HEK293 (cell line): Measurements from ENCODE around the gene NT5M.

Experiments
- CTCF ChIA-PET: fragments of 350-600 bp; formaldehyde crosslinking; extraction: SDS; loops from one replicate; lab custom pipeline; 2021; ENCODE audit warnings: antibody characterized with exemption; lab: Yijun Ruan, JAX
- POLR2A ChIA-PET: fragments of 300-600 bp; formaldehyde crosslinking; extraction: SDS; loops from one replicate; lab custom pipeline; 2020; ENCODE audit warnings: antibody characterized with exemption, inconsistent platforms; lab: Yijun Ruan, JAX
- H3K27ac ChIP-seq: fragments of 200-500 bp; sonication (Bioruptor generic); 2 replicates; pipeline ENCODE4 v1.5.1; 2014; ENCODE audit warnings: low read depth, low read length, control low read depth, inconsistent platforms; ENCODE audit errors: extremely low read depth
- H3K36me3 ChIP-seq, 2 experiments: fragments of 200-500 bp in 1 of 2; sonication (Bioruptor generic) in 1 of 2; 1 replicate in 1 of 2; 2 replicates in 1 of 2; pipeline ENCODE4 v1.5.1; 2014 to 2017; ENCODE audit warnings: inconsistent platforms in 2 of 2, low read length in 2 of 2; ENCODE audit not compliant: control insufficient read depth in 2 of 2, insufficient read depth in 1 of 2
- H3K4me1 ChIP-seq: fragments of 200-500 bp; sonication (Bioruptor generic); 2 replicates; pipeline ENCODE4 v1.5.1; 2014; ENCODE audit warnings: mild to moderate bottlenecking, low read length, inconsistent platforms; ENCODE audit not compliant: control insufficient read depth, insufficient read depth
- H3K4me3 ChIP-seq: 2 replicates; pipeline ENCODE4 v1.5.1; 2011; ENCODE audit warnings: low read depth, mild to moderate bottlenecking, control low read depth, low read length, moderate library complexity
- H3K9me3 ChIP-seq: fragments of 200-500 bp; sonication (Bioruptor generic); 2 replicates; pipeline ENCODE4 v1.5.1; 2014; ENCODE audit warnings: low read depth, low read length, inconsistent platforms; ENCODE audit not compliant: control insufficient read depth, insufficient read depth
- ATF2 ChIP-seq: fragments of 450-650 bp; formaldehyde crosslinking; IDR thresholded peaks from 2 replicates; pipeline ENCODE4 v1.5.1; 2016; ENCODE audit warnings: missing biosample characterization, missing genetic modification characterization, low read depth
- BCL11B ChIP-seq: fragments of 450-650 bp; formaldehyde crosslinking; IDR thresholded peaks from 2 replicates; pipeline ENCODE4 v1.5.1; 2016; ENCODE audit warnings: low read depth, missing biosample characterization, missing genetic modification characterization
- EGR2 ChIP-seq: fragments of 450-650 bp; formaldehyde crosslinking; IDR thresholded peaks from 2 replicates; pipeline ENCODE4 v1.5.1; 2016; ENCODE audit warnings: low read depth, missing biosample characterization, missing genetic modification characterization
- MZF1 ChIP-seq: fragments of 450-650 bp; formaldehyde crosslinking; IDR thresholded peaks from 2 replicates; pipeline ENCODE4 v1.5.1; 2017; ENCODE audit warnings: missing biosample characterization, missing genetic modification characterization, borderline replicate concordance
- SETDB1 ChIP-seq: IDR thresholded peaks from one replicate; pipeline ENCODE4 v1.6.1; 2017; ENCODE audit warnings: mild to moderate bottlenecking, low read length, moderate library complexity, mixed read lengths; ENCODE audit not compliant: insufficient read length
- ZBTB17 ChIP-seq: fragments of 450-650 bp; formaldehyde crosslinking; IDR thresholded peaks from 2 replicates; pipeline ENCODE4 v1.5.1; 2016; ENCODE audit warnings: missing biosample characterization, missing genetic modification characterization
- ZFP37 ChIP-seq: fragments of 450-650 bp; formaldehyde crosslinking; IDR thresholded peaks from 2 replicates; pipeline ENCODE4 v1.5.1; 2016; ENCODE audit warnings: missing biosample characterization, missing genetic modification characterization
- ZNF146 ChIP-seq: fragments of 450-650 bp; formaldehyde crosslinking; IDR thresholded peaks from 2 replicates; pipeline ENCODE4 v1.5.1; 2016; ENCODE audit warnings: missing biosample characterization, missing genetic modification characterization
- ZNF19 ChIP-seq: fragments of 450-650 bp; formaldehyde crosslinking; IDR thresholded peaks from 2 replicates; pipeline ENCODE4; 2016; ENCODE audit warnings: missing biosample characterization, missing genetic modification characterization, low read depth
- ZNF26 ChIP-seq: fragments of 450-650 bp; formaldehyde crosslinking; IDR thresholded peaks from 2 replicates; pipeline ENCODE4 v1.5.1; 2016; ENCODE audit warnings: missing biosample characterization, missing genetic modification characterization
- ZNF366 ChIP-seq: fragments of 450-650 bp; formaldehyde crosslinking; conservative IDR thresholded peaks from 2 replicates; pipeline ENCODE4 v1.5.1; 2016; ENCODE audit warnings: missing biosample characterization, missing genetic modification characterization
- ZNF404 ChIP-seq: fragments of 450-650 bp; formaldehyde crosslinking; IDR thresholded peaks from 2 replicates; pipeline ENCODE4 v1.5.1; 2017; ENCODE audit warnings: missing biosample characterization, missing genetic modification characterization
- ZNF473 ChIP-seq: fragments of 450-650 bp; formaldehyde crosslinking; IDR thresholded peaks from 2 replicates; pipeline ENCODE4 v1.5.1; 2017; ENCODE audit warnings: missing biosample characterization, missing genetic modification characterization
- ZNF513 ChIP-seq: fragments of 450-650 bp; IDR thresholded peaks from 2 replicates; pipeline ENCODE4 v1.5.1; 2018; ENCODE audit warnings: missing biosample characterization, missing genetic modification characterization
- ZNF548 ChIP-seq: fragments of 450-650 bp; formaldehyde crosslinking; IDR thresholded peaks from 2 replicates; pipeline ENCODE4 v1.5.1; 2016; ENCODE audit warnings: missing biosample characterization, missing genetic modification characterization
- ZNF555 ChIP-seq: fragments of 450-650 bp; formaldehyde crosslinking; conservative IDR thresholded peaks from 2 replicates; pipeline ENCODE4 v1.5.1; 2017; ENCODE audit warnings: missing biosample characterization, mild to moderate bottlenecking, missing genetic modification characterization, inconsistent platforms
- ZNF561 ChIP-seq: fragments of 450-650 bp; IDR thresholded peaks from 2 replicates; pipeline ENCODE4 v1.5.1; 2018; ENCODE audit warnings: missing biosample characterization, missing genetic modification characterization, borderline replicate concordance
- ZNF580 ChIP-seq: fragments of 450-650 bp; formaldehyde crosslinking; IDR thresholded peaks from 2 replicates; pipeline ENCODE4 v1.5.1; 2016; ENCODE audit warnings: missing biosample characterization, missing genetic modification characterization
- ZNF610 ChIP-seq: fragments of 450-650 bp; formaldehyde crosslinking; IDR thresholded peaks from 2 replicates; pipeline ENCODE4 v1.5.1; 2016; ENCODE audit warnings: missing biosample characterization, missing genetic modification characterization, borderline replicate concordance
- ZNF76 ChIP-seq: fragments of 450-650 bp; formaldehyde crosslinking; IDR thresholded peaks from 2 replicates; pipeline ENCODE4; 2016; ENCODE audit warnings: low read depth, missing biosample characterization, missing genetic modification characterization, borderline replicate concordance
- ZNF791 ChIP-seq: fragments of 450-650 bp; formaldehyde crosslinking; IDR thresholded peaks from 2 replicates; pipeline ENCODE4 v1.5.1; 2016; ENCODE audit warnings: missing biosample characterization, missing genetic modification characterization
- TF ChIP-seq, protein P1 (sequence below): fragments of 450-650 bp; formaldehyde crosslinking; optimal IDR thresholded peaks from 2 replicates; pipeline ENCODE3; 2016; ENCODE audit warnings: missing biosample characterization, mild to moderate bottlenecking, missing genetic modification characterization

NT5M gene

DNA sequence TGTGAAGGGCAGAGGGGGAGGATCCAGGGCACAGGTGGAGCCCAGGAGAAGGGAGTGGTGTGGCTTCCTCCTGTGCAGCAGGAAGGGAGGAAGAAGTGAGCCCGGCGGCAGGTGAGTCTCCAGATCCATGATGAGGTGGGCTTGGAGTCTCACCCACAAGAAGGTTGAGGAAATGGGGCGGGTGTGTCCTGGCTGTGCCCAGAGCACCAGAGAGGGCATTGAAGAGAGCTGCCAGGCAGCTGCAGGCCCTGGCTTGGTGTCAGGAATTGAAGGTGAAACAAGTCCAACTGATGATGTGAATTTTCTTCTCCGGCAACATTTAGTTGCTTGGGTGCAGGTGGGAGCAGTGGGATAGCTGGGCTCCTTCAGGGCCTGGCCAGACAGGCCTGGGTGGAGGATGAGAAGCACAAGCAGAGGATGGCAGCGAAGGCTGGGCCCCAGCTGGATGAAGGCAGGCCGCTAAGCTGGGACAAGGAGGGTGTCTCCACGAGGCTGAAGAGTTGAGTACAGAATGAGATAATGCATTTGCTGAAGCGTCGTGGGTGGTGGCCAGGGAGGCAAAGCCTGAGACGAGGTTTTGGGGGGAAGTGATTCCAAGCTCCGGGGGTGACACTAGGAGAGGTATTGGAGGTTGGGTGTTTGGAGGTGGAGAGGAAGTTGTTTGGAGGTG is 18.3 kb downstream of the NT5M start:
- H3K36me3 ChIP-seq = no peaks in the 10 kb centered on the region; a peak in 1 of 3 replicates
- CTCF ChIA-PET = no interaction called here
- no peaks in the 10 kb centered on the region for H3K4me1 ChIP-seq
- TF ChIP-seq ZNF473 = no peak
- no peak for TF ChIP-seq ZNF404
- no peak for TF ChIP-seq ZNF555 (tag by site-specific recombination)
- TF ChIP-seq ZNF26 (tag by site-specific recombination) = no peak
- no peak for TF ChIP-seq ZNF146 (tag by site-specific recombination)
- TF ChIP-seq EGR2 = 0 out of 2 replicates have a peak, but pooled peaks have one; percentile 6
- TF ChIP-seq ZNF76 (tag by site-specific recombination) = no peak
- no peak for TF ChIP-seq SETDB1
- no peak for TF ChIP-seq BCL11B (tag by site-specific recombination)
- POLR2A ChIA-PET = no interaction called here
- H3K9me3 ChIP-seq = no peaks in the 10 kb centered on the region
- no peak overlapping the region for H3K27ac ChIP-seq
- no peak overlapping the region for H3K4me3 ChIP-seq

DNA sequence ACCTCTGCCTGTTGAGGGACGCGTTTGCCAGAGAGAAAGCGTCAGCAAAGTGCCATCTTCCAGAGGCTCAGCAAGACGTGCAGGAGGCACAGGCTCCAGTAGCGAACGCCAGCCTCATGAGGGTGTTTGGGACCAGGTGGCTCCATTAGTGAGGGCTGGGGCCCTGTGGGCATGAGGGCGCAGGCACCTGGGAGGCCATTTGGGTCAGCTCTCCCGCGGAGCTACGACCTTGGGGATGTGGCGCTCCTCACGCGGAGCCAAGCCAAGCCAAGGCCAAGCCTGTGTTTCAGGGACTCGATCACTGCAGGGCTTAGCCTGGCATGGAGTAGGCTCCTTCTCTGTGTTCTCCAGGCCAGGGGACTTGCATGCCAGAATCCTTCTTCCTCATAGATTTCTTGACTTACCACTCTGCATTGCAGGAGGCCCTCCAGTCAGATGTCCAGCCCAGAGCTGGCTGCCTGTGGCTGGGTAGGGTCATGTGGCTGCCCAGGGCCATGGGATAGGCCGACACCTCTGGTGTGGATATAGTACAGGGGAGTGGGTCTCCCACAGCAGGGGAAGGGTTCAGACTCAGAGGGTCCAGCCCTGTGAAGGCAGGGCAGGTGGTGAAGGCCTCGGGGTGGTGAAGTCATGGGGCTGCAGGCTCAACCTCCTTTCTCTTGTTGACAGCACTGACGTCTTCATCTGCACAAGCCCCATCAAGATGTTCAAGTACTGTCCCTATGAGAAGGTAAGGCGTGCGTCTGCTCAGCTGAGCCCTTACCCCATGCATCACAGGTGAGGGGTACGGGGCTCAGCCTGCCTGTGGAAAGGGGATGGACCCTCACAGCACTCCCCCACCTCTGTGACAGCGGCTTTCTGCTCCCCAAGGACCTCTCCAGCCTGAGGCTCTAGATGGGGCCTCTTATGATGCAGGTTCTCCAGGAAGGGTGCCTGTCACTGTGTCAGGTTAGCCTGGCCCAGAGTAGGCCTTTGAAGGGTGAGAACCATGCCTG is 19.6 kb downstream of the NT5M start:
- ChIA-PET POLR2A (no interaction called here), CTCF (interaction anchor here (1.0 kb wide), 1 partner anchor 31 kb away, joined by 3 read pairs; no protein-coding TSS in a partner anchor)
- TF ChIP-seq ZNF26 (tag by site-specific recombination) (no peak), ZFP37 (tag by site-specific recombination) (no peak), ZNF548 (tag by site-specific recombination) (no peak), ZNF791 (tag by site-specific recombination) (no peak), ZBTB17 (tag by site-specific recombination) (no peak), MZF1 (tag by site-specific recombination) (no peak), ATF2 (tag by site-specific recombination) (no peak), ZNF610 (tag by site-specific recombination) (no peak), ZNF19 (no peak), ZNF561 (tag by site-specific recombination) (no peak), ZNF366 (tag by site-specific recombination) (no peak), ZNF580 (tag by site-specific recombination) (no peak), ZNF513 (tag by site-specific recombination) (no peak)
- TF ChIP-seq, protein P1, sequence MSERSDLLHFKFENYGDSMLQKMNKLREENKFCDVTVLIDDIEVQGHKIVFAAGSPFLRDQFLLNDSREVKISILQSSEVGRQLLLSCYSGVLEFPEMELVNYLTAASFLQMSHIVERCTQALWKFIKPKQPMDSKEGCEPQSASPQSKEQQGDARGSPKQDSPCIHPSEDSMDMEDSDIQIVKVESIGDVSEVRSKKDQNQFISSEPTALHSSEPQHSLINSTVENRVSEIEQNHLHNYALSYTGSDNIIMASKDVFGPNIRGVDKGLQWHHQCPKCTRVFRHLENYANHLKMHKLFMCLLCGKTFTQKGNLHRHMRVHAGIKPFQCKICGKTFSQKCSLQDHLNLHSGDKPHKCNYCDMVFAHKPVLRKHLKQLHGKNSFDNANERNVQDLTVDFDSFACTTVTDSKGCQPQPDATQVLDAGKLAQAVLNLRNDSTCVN (tag by site-specific recombination) = no peak
- H3K9me3 ChIP-seq = no peaks in the 10 kb centered on the region
- no peak overlapping the region for H3K4me3 ChIP-seq
- no peaks in the 10 kb centered on the region; a peak in 1 of 3 replicates for H3K36me3 ChIP-seq
- H3K27ac ChIP-seq = no peak overlapping the region
- H3K4me1 ChIP-seq = no peaks in the 10 kb centered on the region
